Activated CD4-positive, CD25-positive, alpha-beta regulatory T cell treated with anti-CD3 and anti-CD28 coated beads, Interleukin-2, amount 50 U/mL, for 72 hours (primary cell): ENCODE data around the gene GIN1.
"Not testable (repeated sequence)": the region's sequence is repeated elsewhere in the genome, so short reads cannot be mapped to it uniquely, and the experiment has no call there.

ENCODE experiments used
- DNase-seq: peaks from one replicate; pipeline ENCODE4 v3.0.0; 2021

The GIN1 gene

GRCh38 chr5:103108086-103108485, 11.9 kb downstream of the GIN1 start:
- no peak for DNase-seq

- DNase-seq: no peak
Measured at GRCh38 chr5:103102234-103102633, 17.7 kb downstream of the GIN1 start.

- DNase-seq: no peak
Measured at GRCh38 chr5:103101079-103101750, 18.7 kb downstream of the GIN1 start.

- no peak for DNase-seq
Measured at GRCh38 chr5:103098993-103099392, 20.9 kb downstream of the GIN1 start.

GRCh38 chr5:103094737-103095136, 25.2 kb downstream of the GIN1 start:
- no peak for DNase-seq

- DNase-seq: no peak
Measured at GRCh38 chr5:103093727-103094126, 26.2 kb downstream of the GIN1 start.

- DNase-seq: no peak
Measured at GRCh38 chr5:103092676-103093075, 27.3 kb downstream of the GIN1 start.

- DNase-seq: no peak
Measured at GRCh38 chr5:103090791-103091190, 29.1 kb downstream of the GIN1 start.

GRCh38 chr5:103089272-103089671, 30.7 kb downstream of the GIN1 start:
- DNase-seq: no peak

GRCh38 chr5:103086547-103086946, 33.4 kb downstream of the GIN1 start:
- DNase-seq: no peak

- DNase-seq: no peak
Measured at GRCh38 chr5:103079796-103080195, 40.1 kb downstream of the GIN1 start.

- DNase-seq: no peak
Measured at GRCh38 chr5:103075442-103075841, 44.5 kb downstream of the GIN1 start.

GRCh38 chr5:103073500-103073899, 46.4 kb downstream of the GIN1 start:
- DNase-seq: not testable (repeated sequence)

GRCh38 chr5:103066326-103066725, 53.6 kb downstream of the GIN1 start:
- DNase-seq: no peak

- DNase-seq: no peak
Measured at GRCh38 chr5:103060424-103060954, 59.4 kb downstream of the GIN1 start.

- no peak for DNase-seq
Measured at GRCh38 chr5:103059525-103059924, 60.4 kb downstream of the GIN1 start.

GRCh38 chr5:103057208-103058130, 62.5 kb downstream of the GIN1 start:
- no peak for DNase-seq

GRCh38 chr5:103046706-103047105, 73.2 kb downstream of the GIN1 start:
- not testable (repeated sequence) for DNase-seq

- DNase-seq: no peak
Measured at GRCh38 chr5:103041071-103041676, 78.8 kb downstream of the GIN1 start.

GRCh38 chr5:103037673-103038455, 82.1 kb downstream of the GIN1 start:
- DNase-seq: no peak

- DNase-seq: no peak
Measured at GRCh38 chr5:103036601-103037000, 83.3 kb downstream of the GIN1 start.
